Cardiac septum (tissue), 1 donor: Measurements from ENCODE around the gene HTRA3. TPM values are rescaled to one million over a fixed set of nuclear protein-coding genes. Genes with fewer than 3 reads are reported as not detected.

Source experiments
- total RNA-seq: library from RNA; stranded (reverse); fragmentation: NEBNext Ultra II Directional; extraction: Animal tissue kit (Norgen Biotek cat#: 25700); gene quantifications from one replicate; pipeline ENCODE4 v1.2.1, GENCODE V29; 2021
- donor health status: DM: no; HTN: no; CAD: no.

The HTRA3 gene
- total RNA-seq, 1 donor from 2014 or later = 50.8 TPM

Other genes with a start within 250 kb of the HTRA3 start
- 22.6 TPM for gene ABLIM2, start 110.9 kb upstream of the HTRA3 start, total RNA-seq
- 16.5 TPM for gene SH3TC1, start 70.5 kb upstream of the HTRA3 start, total RNA-seq
- gene ACOX3, start 171.0 kb downstream of the HTRA3 start, total RNA-seq = 29.3 TPM
- 9.0 TPM for gene TRMT44, start 171.0 kb downstream of the HTRA3 start, total RNA-seq